ENCODE results near the gene SCD5. TPM values are rescaled to one million over a fixed set of nuclear protein-coding genes. Genes with fewer than 3 reads are reported as not detected.

The SCD5 gene
- polyA plus RNA-seq, 2 of the 4 experiments (the other 2 are of a cell fraction) = 9.8 to 11.9 TPM

DNA sequence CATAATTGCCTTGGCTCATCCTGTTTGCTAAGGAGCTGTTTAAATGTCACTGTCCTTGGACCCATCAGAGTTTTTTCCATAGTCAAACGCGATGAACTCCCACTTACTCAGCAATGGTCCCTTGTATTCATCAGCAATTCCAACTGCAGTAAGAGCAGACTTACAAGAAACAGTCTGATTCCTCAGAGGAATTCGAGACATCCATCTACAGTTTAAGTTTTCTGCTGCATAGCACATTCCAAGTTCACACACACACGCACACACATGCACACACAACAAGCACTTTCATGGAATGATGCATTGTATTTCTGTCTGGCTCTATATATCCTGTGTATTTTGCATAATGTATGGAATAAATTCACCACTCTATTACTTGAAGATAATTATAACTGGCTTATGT, 204.1 kb downstream of the SCD5 start:
- H3K9me3 ChIP-seq = no peaks in the 10 kb centered on the region
- H3K4me3 ChIP-seq = no peak overlapping the region
- ChIA-PET POLR2A (no interaction called here), CTCF (no interaction called here)
- no peak overlapping the region for H3K4me2 ChIP-seq
- ATAC-seq = no peak
- H3K27ac ChIP-seq = no peak overlapping the region
- no peak for DNase-seq (ENCODE audit: low read depth in 1 of 2, low spot score in 1 of 2)
- H3K4me1 ChIP-seq = no peaks in the 10 kb centered on the region
- TF ChIP-seq JUNB (IDR thresholded peaks at IDR 0.05) (no peak), MAZ (IDR thresholded peaks at IDR 0.05; ENCODE audit: borderline replicate concordance, low read depth, low read length) (no peak), ZFP36 (IDR thresholded peaks at IDR 0.05; ENCODE audit: borderline replicate concordance, partially characterized antibody) (no peak), HOXB5 (CRISPR knock-in tag; IDR thresholded peaks at IDR 0.05) (no peak), USF2 (IDR thresholded peaks at IDR 0.05) (no peak), ZNF302 (CRISPR knock-in tag; IDR thresholded peaks at IDR 0.05) (no peak), HOXA7 (CRISPR knock-in tag; IDR thresholded peaks at IDR 0.05) (no peak), FOSB (CRISPR knock-in tag; IDR thresholded peaks at IDR 0.05) (no peak), HEYL (CRISPR knock-in tag; IDR thresholded peaks at IDR 0.05) (no peak), RFX5 (IDR thresholded peaks at IDR 0.05) (no peak), MAX (IDR thresholded peaks at IDR 0.05) (no peak), JUN (IDR thresholded peaks at IDR 0.05) (no peak), KDM1A (IDR thresholded peaks at IDR 0.05; ENCODE audit: low read depth) (no peak), MYC (IDR thresholded peaks at IDR 0.05; ENCODE audit: borderline replicate concordance, low read length) (no peak), HES2 (IDR thresholded peaks at IDR 0.05) (no peak), RARB (CRISPR knock-in tag; IDR thresholded peaks at IDR 0.05) (no peak), MAFK (IDR thresholded peaks at IDR 0.05; ENCODE audit: partially characterized antibody) (no peak), EHF (CRISPR knock-in tag; IDR thresholded peaks at IDR 0.05) (no peak), SMC3 (IDR thresholded peaks at IDR 0.05) (no peak), CHD2 (IDR thresholded peaks at IDR 0.05; ENCODE audit: low read length, partially characterized antibody) (no peak)
- WGBS (ENCODE audit: missing lambda C conversion rate) = 35% methylated on average over 4 of the region's 4 CpGs
- no peak for FAIRE-seq

GRCh38 chr4:82593411-82593810, 205.2 kb downstream of the SCD5 start:
- H3K4me3 ChIP-seq = no peak overlapping the region
- WGBS (ENCODE audit: missing lambda C conversion rate) = 13% methylated on average over 5 of the region's 5 CpGs
- no peaks in the 10 kb centered on the region for H3K9me3 ChIP-seq
- FAIRE-seq (no peak), ATAC-seq (no peak), DNase-seq (ENCODE audit: low read depth in 1 of 2, low spot score in 1 of 2) (no peak)
- ChIA-PET POLR2A (no interaction called here), CTCF (no interaction called here)
- no peaks in the 10 kb centered on the region for H3K4me1 ChIP-seq
- no peak overlapping the region for H3K4me2 ChIP-seq
- no peak overlapping the region for H3K27ac ChIP-seq
- TF ChIP-seq JUNB (IDR thresholded peaks at IDR 0.05) (no peak), PHF8 (IDR thresholded peaks at IDR 0.05; ENCODE audit: borderline replicate concordance, low read depth) (no peak), MYC (IDR thresholded peaks at IDR 0.05; ENCODE audit: borderline replicate concordance, low read length) (no peak), NFE2L2 (conservative IDR thresholded peaks at IDR 0.05; ENCODE audit: low read length) (no peak), EP300 (IDR thresholded peaks at IDR 0.05) (no peak), POLR2A (IDR thresholded peaks at IDR 0.05; ENCODE audit: low read length) (no peak), KDM5A (IDR thresholded peaks at IDR 0.05) (no peak), ZC3H11A (IDR thresholded peaks at IDR 0.05) (no peak), HOXA7 (CRISPR knock-in tag; IDR thresholded peaks at IDR 0.05) (no peak), MAZ (IDR thresholded peaks at IDR 0.05; ENCODE audit: borderline replicate concordance, low read depth, low read length) (no peak), RAD21 (conservative IDR thresholded peaks at IDR 0.05 in 1 of 2, IDR thresholded peaks at IDR 0.05 in 1 of 2) (no peak), CBX2 (IDR thresholded peaks at IDR 0.05; ENCODE audit: borderline replicate concordance, low read depth) (no peak), NPAS2 (CRISPR knock-in tag; IDR thresholded peaks at IDR 0.05; ENCODE audit: borderline replicate concordance) (no peak), ZSCAN20 (CRISPR knock-in tag; IDR thresholded peaks at IDR 0.05) (no peak), KDM1A (IDR thresholded peaks at IDR 0.05; ENCODE audit: low read depth) (no peak)
- TF ChIP-seq, protein P1, sequence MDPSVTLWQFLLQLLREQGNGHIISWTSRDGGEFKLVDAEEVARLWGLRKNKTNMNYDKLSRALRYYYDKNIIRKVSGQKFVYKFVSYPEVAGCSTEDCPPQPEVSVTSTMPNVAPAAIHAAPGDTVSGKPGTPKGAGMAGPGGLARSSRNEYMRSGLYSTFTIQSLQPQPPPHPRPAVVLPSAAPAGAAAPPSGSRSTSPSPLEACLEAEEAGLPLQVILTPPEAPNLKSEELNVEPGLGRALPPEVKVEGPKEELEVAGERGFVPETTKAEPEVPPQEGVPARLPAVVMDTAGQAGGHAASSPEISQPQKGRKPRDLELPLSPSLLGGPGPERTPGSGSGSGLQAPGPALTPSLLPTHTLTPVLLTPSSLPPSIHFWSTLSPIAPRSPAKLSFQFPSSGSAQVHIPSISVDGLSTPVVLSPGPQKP (IDR thresholded peaks at IDR 0.05; ENCODE audit: low read depth, low read length) = no peak
- TF ChIP-seq, protein P2, sequence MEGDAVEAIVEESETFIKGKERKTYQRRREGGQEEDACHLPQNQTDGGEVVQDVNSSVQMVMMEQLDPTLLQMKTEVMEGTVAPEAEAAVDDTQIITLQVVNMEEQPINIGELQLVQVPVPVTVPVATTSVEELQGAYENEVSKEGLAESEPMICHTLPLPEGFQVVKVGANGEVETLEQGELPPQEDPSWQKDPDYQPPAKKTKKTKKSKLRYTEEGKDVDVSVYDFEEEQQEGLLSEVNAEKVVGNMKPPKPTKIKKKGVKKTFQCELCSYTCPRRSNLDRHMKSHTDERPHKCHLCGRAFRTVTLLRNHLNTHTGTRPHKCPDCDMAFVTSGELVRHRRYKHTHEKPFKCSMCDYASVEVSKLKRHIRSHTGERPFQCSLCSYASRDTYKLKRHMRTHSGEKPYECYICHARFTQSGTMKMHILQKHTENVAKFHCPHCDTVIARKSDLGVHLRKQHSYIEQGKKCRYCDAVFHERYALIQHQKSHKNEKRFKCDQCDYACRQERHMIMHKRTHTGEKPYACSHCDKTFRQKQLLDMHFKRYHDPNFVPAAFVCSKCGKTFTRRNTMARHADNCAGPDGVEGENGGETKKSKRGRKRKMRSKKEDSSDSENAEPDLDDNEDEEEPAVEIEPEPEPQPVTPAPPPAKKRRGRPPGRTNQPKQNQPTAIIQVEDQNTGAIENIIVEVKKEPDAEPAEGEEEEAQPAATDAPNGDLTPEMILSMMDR (IDR thresholded peaks at IDR 0.05) = no peak

All from A549 (cell line).